CD14-positive monocyte (primary cell): Measurements from ENCODE around the gene GPR37. TPM values are rescaled to one million over a fixed set of nuclear protein-coding genes. Genes with fewer than 3 reads are reported as not detected.

Experiments
- DNase-seq, 3 donors: peaks; one replicate each; pipeline ENCODE4 v3.0.0-alpha.2; 2011 to 2022
- H2AFZ ChIP-seq: 2 replicates; pipeline ENCODE4 v1.6.0; 2012; ENCODE audit warnings: mild to moderate bottlenecking, low read depth, low read length, inconsistent platforms; ENCODE audit not compliant: insufficient read depth, poor library complexity, severe bottlenecking
- H3K27ac ChIP-seq, 2 donors: 1 replicate in 1 of 2; 2 replicates in 1 of 2; pipeline ENCODE4 v1.5.1; 2012 to 2013; ENCODE audit warnings: low read length in 2 of 2, control low read depth in 1 of 2, inconsistent platforms in 1 of 2, low read depth in 1 of 2, mild to moderate bottlenecking in 1 of 2
- H3K27me3 ChIP-seq, 2 donors: one replicate each; pipeline versions ENCODE4 v1.6.0 to v1.6.1; 2011 to 2013; ENCODE audit warnings: low read length in 2 of 2; ENCODE audit not compliant: control insufficient read depth in 2 of 2, insufficient read depth in 2 of 2
- H3K36me3 ChIP-seq, 2 donors: replicated peaks in 1 of 2; 1 replicate in 1 of 2; 2 replicates in 1 of 2; pipeline versions ENCODE4 v1.5.1 to v1.6.1; 2012 to 2013; ENCODE audit warnings: low read length in 2 of 2, control low read depth in 1 of 2, inconsistent platforms in 1 of 2, mild to moderate bottlenecking in 1 of 2; ENCODE audit not compliant: insufficient read depth in 2 of 2, control insufficient read depth in 1 of 2
- H3K4me1 ChIP-seq, 2 donors: 1 replicate in 1 of 2; 2 replicates in 1 of 2; pipeline versions ENCODE4 v1.5.1 to v1.6.1; 2012 to 2013; ENCODE audit warnings: low read length in 2 of 2, control low read depth in 1 of 2, inconsistent platforms in 1 of 2, mild to moderate bottlenecking in 1 of 2, moderate library complexity in 1 of 2; ENCODE audit not compliant: insufficient read depth in 2 of 2, control insufficient read depth in 1 of 2
- H3K4me2 ChIP-seq: replicated peaks from 2 replicates; pipeline ENCODE3; 2012; ENCODE audit warnings: low read length, moderate library complexity, mild to moderate bottlenecking; ENCODE audit not compliant: poor library complexity, severe bottlenecking; ENCODE audit errors: extremely low read depth
- H3K4me3 ChIP-seq, 3 experiments: fragments of 200-600 bp in 1 of 3; sonication (generic) in 1 of 3; replicated peaks in 1 of 3; 1 replicate in 2 of 3; 2 replicates in 1 of 3; pipeline ENCODE4 v1.5.1; 2011 to 2013; ENCODE audit warnings: low read length in 3 of 3, mild to moderate bottlenecking in 3 of 3, control low read depth in 2 of 3, low read depth in 2 of 3, inconsistent platforms in 1 of 3, moderate library complexity in 1 of 3
- H3K79me2 ChIP-seq: 2 replicates; pipeline ENCODE4 v1.6.0; 2012; ENCODE audit warnings: mild to moderate bottlenecking, control low read depth, inconsistent platforms, low read length, moderate library complexity; ENCODE audit not compliant: insufficient read depth
- H3K9ac ChIP-seq: 2 replicates; pipeline ENCODE4 v1.6.0; 2017; ENCODE audit warnings: low read length, mild to moderate bottlenecking; ENCODE audit not compliant: insufficient read depth, poor library complexity, severe bottlenecking
- H3K9me3 ChIP-seq, 2 donors: replicated peaks in 1 of 2; 1 replicate in 1 of 2; 2 replicates in 1 of 2; pipeline versions ENCODE4 v1.5.1 to v1.6.1; 2012 to 2013; ENCODE audit warnings: low read length in 2 of 2, control low read depth in 1 of 2; ENCODE audit not compliant: control insufficient read depth in 1 of 2, insufficient read depth in 1 of 2
- H4K20me1 ChIP-seq: 2 replicates; pipeline ENCODE4 v1.6.0; 2012; ENCODE audit warnings: mild to moderate bottlenecking, low read length, control low read depth, moderate library complexity; ENCODE audit not compliant: insufficient read depth
- H3K27ac Mint-ChIP-seq, 7 donors: one replicate each; pipeline ENCODE4 v1.8.0; 2020; ENCODE audit warnings: mild to moderate bottlenecking in 7 of 7, mixed read lengths in 7 of 7, moderate library complexity in 6 of 7, inconsistent platforms in 2 of 7
- H3K27me3 Mint-ChIP-seq, 3 donors: one replicate each; pipeline ENCODE4 v1.8.0; 2021 to 2022; ENCODE audit warnings: low read depth in 3 of 3, mild to moderate bottlenecking in 3 of 3, mixed read lengths in 3 of 3, moderate library complexity in 3 of 3, inconsistent platforms in 1 of 3
- H3K36me3 Mint-ChIP-seq, 2 donors: one replicate each; pipeline ENCODE4 v1.8.0; 2020; ENCODE audit warnings: mixed read lengths in 2 of 2, inconsistent platforms in 1 of 2, mild to moderate bottlenecking in 1 of 2
- H3K4me1 Mint-ChIP-seq: one replicate; pipeline ENCODE4 v1.8.0; 2020; ENCODE audit warnings: mild to moderate bottlenecking, mixed read lengths
- H3K4me3 Mint-ChIP-seq, 2 donors: one replicate each; pipeline ENCODE4 v1.8.0; 2020; ENCODE audit warnings: mild to moderate bottlenecking in 2 of 2, mixed read lengths in 2 of 2, moderate library complexity in 1 of 2
- H3K9me3 Mint-ChIP-seq, 7 donors: one replicate each; pipeline ENCODE4 v1.8.0; 2020 to 2022; ENCODE audit warnings: mixed read lengths in 7 of 7, mild to moderate bottlenecking in 6 of 7, moderate library complexity in 6 of 7, inconsistent platforms in 2 of 7
- CTCF ChIP-seq: fragments of 200-600 bp; IDR thresholded peaks from one replicate; pipeline ENCODE4 v1.8.0; 2022; ENCODE audit warnings: antibody characterized with exemption, mild to moderate bottlenecking
- WGBS: methylation state at CpG from one replicate; pipeline ENCODE4 v1.1.5; 2013; ENCODE audit warnings: missing lambda C conversion rate; ENCODE audit not compliant: insufficient coverage; 5-methylcytosine and 5-hydroxymethylcytosine counted together
- intact Hi-C, 2 donors: fragments of 100-400 bp; cut with micrococcal nuclease; formaldehyde crosslinking; loops; one replicate each; pipeline versions ENCODE4 v1.15.0 to v1.15.1; 2023
- polyA plus RNA-seq, 3 donors: library from polyadenylated mRNA; depleted of rRNA in 1 of 3; unstranded in 2 of 3; stranded (reverse) in 1 of 3; fragments of 300-500 nt in 2 of 3; fragments of >200 nt in 1 of 3; fragmentation: Illumina TruSeq in 2 of 3; gene quantifications; 1 replicate in 2 of 3; 2 replicates in 1 of 3; pipeline ENCODE4 v1.2.3, GENCODE V29; 2012 to 2021

The GPR37 gene
- polyA plus RNA-seq, 3 donors: not detected

GRCh38 chr7:124754576-124755268 is 10.9 kb downstream of the GPR37 start:
- Histone ChIP-seq H3K4me2 (no peak overlapping the region), H3K9ac (no peak overlapping the region), H3K4me1 (no peaks in the 10 kb centered on the region), H2AFZ (no peak overlapping the region), H3K36me3 (no peaks in the 10 kb centered on the region), H4K20me1 (no peaks in the 10 kb centered on the region), H3K27ac (no peak overlapping the region), H3K4me3 (no peak overlapping the region), H3K79me2 (no peaks in the 10 kb centered on the region), H3K27me3 (no peaks in the 10 kb centered on the region), H3K9me3 (no peaks in the 10 kb centered on the region)
- WGBS: no CpG with 5 or more reads among the region's 1 CpG
- Mint-ChIP-seq H3K27ac (no peak overlapping the region), H3K9me3 (peaks cover 0 to 3% (median 0%) of the 10 kb centered on the region in 7 donors), H3K4me3 (no peak overlapping the region), H3K27me3 (peaks cover 2% of the 10 kb centered on the region in 3 donors), H3K4me1 (no peaks in the 10 kb centered on the region), H3K36me3 (no peaks in the 10 kb centered on the region)
- intact Hi-C loops: no loop called here
- no peak for DNase-seq
- TF ChIP-seq CTCF: no peak

DNA sequence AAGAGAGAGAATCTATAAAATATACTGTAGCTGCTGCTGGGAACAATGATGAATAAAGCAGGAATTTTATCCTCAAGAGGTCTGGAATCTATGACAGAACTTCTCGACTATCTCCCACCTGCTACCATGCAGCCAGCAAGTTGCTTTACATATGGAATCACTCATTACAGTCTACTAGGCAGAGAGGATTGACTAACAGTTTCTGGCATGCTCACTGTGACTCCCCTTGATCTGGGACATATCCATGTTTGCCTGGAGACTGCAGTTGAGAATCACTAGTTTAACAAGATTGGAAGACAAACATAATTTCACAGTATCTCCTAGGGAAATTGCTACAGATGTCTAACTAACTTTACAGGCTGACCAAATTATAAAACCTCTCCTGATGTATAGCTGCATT is 13.3 kb downstream of the GPR37 start:
- no CpG with 5 or more reads among the region's 1 CpG for WGBS

More for the DNA sequence above, 13.3 kb downstream of the GPR37 start:
- Mint-ChIP-seq H3K27me3 (peaks cover 2% of the 10 kb centered on the region in 3 donors), H3K4me1 (no peaks in the 10 kb centered on the region), H3K4me3 (no peak overlapping the region), H3K27ac (no peak overlapping the region), H3K36me3 (no peaks in the 10 kb centered on the region), H3K9me3 (no peaks in the 10 kb centered on the region)
- H3K4me1 ChIP-seq: no peaks in the 10 kb centered on the region
- no peaks in the 10 kb centered on the region for H3K9me3 ChIP-seq
- H3K4me3 ChIP-seq: no peak overlapping the region
- H4K20me1 ChIP-seq: no peaks in the 10 kb centered on the region
- H3K36me3 ChIP-seq: no peaks in the 10 kb centered on the region
- no peaks in the 10 kb centered on the region for H3K27me3 ChIP-seq
- no peak for TF ChIP-seq CTCF
- no peak overlapping the region for H3K9ac ChIP-seq
- H3K4me2 ChIP-seq: no peak overlapping the region
- no peak for DNase-seq
- no peak overlapping the region for H3K27ac ChIP-seq
- H2AFZ ChIP-seq: no peak overlapping the region
- intact Hi-C loops: no loop called here
- H3K79me2 ChIP-seq: no peaks in the 10 kb centered on the region
